Measurements from ENCODE around the gene RFX3. TPM values are rescaled to one million over a fixed set of nuclear protein-coding genes. Genes with fewer than 3 reads are reported as not detected.

The RFX3 gene
- total RNA-seq, 1 donor, result 1.4 TPM

- Histone ChIP-seq H3K4me3 (ENCODE audit: insufficient read depth, low read length) (no peak overlapping the region), H3K27me3 (ENCODE audit: insufficient read depth, low read length) (no peaks in the 10 kb centered on the region), H3K9me3 (ENCODE audit: low read depth, low read length) (no peaks in the 10 kb centered on the region), H3K4me2 (ENCODE audit: insufficient read depth, low read length) (no peak overlapping the region), H2AFZ (ENCODE audit: low read length) (no peak overlapping the region), H3K4me1 (ENCODE audit: insufficient read depth, low read length) (no peaks in the 10 kb centered on the region), H3K27ac (ENCODE audit: low read depth, low read length) (no peak overlapping the region), H3K79me2 (ENCODE audit: insufficient read depth, low read length) (no peaks in the 10 kb centered on the region), H4K20me1 (ENCODE audit: insufficient read depth, low read length) (no peaks in the 10 kb centered on the region), H3K36me3 (ENCODE audit: insufficient read depth, low read length) (no peaks in the 10 kb centered on the region)
- no peak for DNase-seq (ENCODE audit: insufficient read length, low spot score, missing footprints)
- no peak for TF ChIP-seq CTCF (IDR thresholded peaks at IDR 0.05; ENCODE audit: extremely low read depth, low read depth, low read length)
Measured at GRCh38 chr9:3515405-3515804, 10.4 kb downstream of the RFX3 start.

- no peaks in the 10 kb centered on the region for H3K27me3 ChIP-seq (ENCODE audit: insufficient read depth, low read length)
- H3K4me2 ChIP-seq (ENCODE audit: insufficient read depth, low read length), result no peak overlapping the region
- H4K20me1 ChIP-seq (ENCODE audit: insufficient read depth, low read length), result no peaks in the 10 kb centered on the region
- no peaks in the 10 kb centered on the region for H3K9me3 ChIP-seq (ENCODE audit: low read depth, low read length)
- no peaks in the 10 kb centered on the region for H3K4me1 ChIP-seq (ENCODE audit: insufficient read depth, low read length)
- no peak for TF ChIP-seq CTCF (IDR thresholded peaks at IDR 0.05; ENCODE audit: extremely low read depth, low read depth, low read length)
- no peaks in the 10 kb centered on the region for H3K36me3 ChIP-seq (ENCODE audit: insufficient read depth, low read length)
- H3K27ac ChIP-seq (ENCODE audit: low read depth, low read length), result no peak overlapping the region
- H3K4me3 ChIP-seq (ENCODE audit: insufficient read depth, low read length), result no peak overlapping the region
- H3K79me2 ChIP-seq (ENCODE audit: insufficient read depth, low read length), result no peaks in the 10 kb centered on the region
- DNase-seq (ENCODE audit: insufficient read length, low spot score, missing footprints), result no peak
- no peak overlapping the region for H2AFZ ChIP-seq (ENCODE audit: low read length)
Measured at GRCh38 chr9:3514786-3515185, 11.0 kb downstream of the RFX3 start.

GRCh38 chr9:3513265-3513818 is 12.5 kb downstream of the RFX3 start:
- Histone ChIP-seq H3K9me3 (ENCODE audit: low read depth, low read length) (no peaks in the 10 kb centered on the region), H3K36me3 (ENCODE audit: insufficient read depth, low read length) (no peaks in the 10 kb centered on the region), H3K27ac (ENCODE audit: low read depth, low read length) (no peak overlapping the region), H2AFZ (ENCODE audit: low read length) (no peak overlapping the region), H3K79me2 (ENCODE audit: insufficient read depth, low read length) (no peaks in the 10 kb centered on the region), H3K4me1 (ENCODE audit: insufficient read depth, low read length) (no peaks in the 10 kb centered on the region), H4K20me1 (ENCODE audit: insufficient read depth, low read length) (no peaks in the 10 kb centered on the region), H3K27me3 (ENCODE audit: insufficient read depth, low read length) (no peaks in the 10 kb centered on the region), H3K4me2 (ENCODE audit: insufficient read depth, low read length) (no peak overlapping the region), H3K4me3 (ENCODE audit: insufficient read depth, low read length) (no peak overlapping the region)
- no peak for DNase-seq (ENCODE audit: insufficient read length, low spot score, missing footprints)
- TF ChIP-seq CTCF (IDR thresholded peaks at IDR 0.05; ENCODE audit: extremely low read depth, low read depth, low read length), result no peak

GRCh38 chr9:3511551-3511950 is 14.2 kb downstream of the RFX3 start:
- DNase-seq (ENCODE audit: insufficient read length, low spot score, missing footprints), result no peak

More at GRCh38 chr9:3511551-3511950, 14.2 kb downstream of the RFX3 start:
- TF ChIP-seq CTCF (IDR thresholded peaks at IDR 0.05; ENCODE audit: extremely low read depth, low read depth, low read length), result no peak
- H3K27me3 ChIP-seq (ENCODE audit: insufficient read depth, low read length), result no peaks in the 10 kb centered on the region
- no peak overlapping the region for H2AFZ ChIP-seq (ENCODE audit: low read length)
- H3K4me1 ChIP-seq (ENCODE audit: insufficient read depth, low read length), result no peaks in the 10 kb centered on the region
- no peak overlapping the region for H3K4me3 ChIP-seq (ENCODE audit: insufficient read depth, low read length)
- no peaks in the 10 kb centered on the region for H3K79me2 ChIP-seq (ENCODE audit: insufficient read depth, low read length)
- no peaks in the 10 kb centered on the region for H4K20me1 ChIP-seq (ENCODE audit: insufficient read depth, low read length)
- no peak overlapping the region for H3K4me2 ChIP-seq (ENCODE audit: insufficient read depth, low read length)
- no peak overlapping the region for H3K27ac ChIP-seq (ENCODE audit: low read depth, low read length)
- no peaks in the 10 kb centered on the region for H3K9me3 ChIP-seq (ENCODE audit: low read depth, low read length)
- H3K36me3 ChIP-seq (ENCODE audit: insufficient read depth, low read length), result no peaks in the 10 kb centered on the region

All from osteoblast (primary cell).